Activated T-helper 17 cell treated with anti-CD3 and anti-CD28 coated beads, Interleukin-2, amount 50 U/mL, for 72 hours (primary cell): ENCODE results near the gene TMEM271. TPM values are rescaled to one million over a fixed set of nuclear protein-coding genes. Genes with fewer than 3 reads are reported as not detected.
"Not testable (repeated sequence)": the region's sequence is repeated elsewhere in the genome, so short reads cannot be mapped to it uniquely, and the experiment has no call there.

Experiments
- ATAC-seq: fragments of 150-1000 bp; cut with Tn5 transposase; replicated peaks from 2 replicates; pipeline ENCODE4 v1.10.0; 2021; ENCODE audit warnings: mild to moderate bottlenecking, moderate library complexity
- H3K27ac Mint-ChIP-seq: one replicate; pipeline ENCODE4 v1.8.0; 2022; ENCODE audit warnings: mixed read lengths
- H3K27me3 Mint-ChIP-seq: one replicate; pipeline ENCODE4 v1.8.0; 2022; ENCODE audit warnings: mixed read lengths
- H3K36me3 Mint-ChIP-seq: one replicate; pipeline ENCODE4 v1.8.0; 2022; ENCODE audit warnings: low read depth, mild to moderate bottlenecking, mixed read lengths
- H3K4me1 Mint-ChIP-seq: one replicate; pipeline ENCODE4 v1.8.0; 2022; ENCODE audit warnings: mixed read lengths
- H3K4me3 Mint-ChIP-seq: one replicate; pipeline ENCODE4 v1.8.0; 2022; ENCODE audit warnings: mild to moderate bottlenecking, mixed read lengths
- H3K9me3 Mint-ChIP-seq: one replicate; pipeline ENCODE4 v1.8.0; 2022; ENCODE audit warnings: mixed read lengths
- total RNA-seq, 2 donors: library from RNA; stranded (reverse); gene quantifications; one replicate each; pipeline ENCODE4 v1.2.3, GENCODE V29; 2022

The TMEM271 gene
- total RNA-seq, 2 donors from 2014 or later, result not detected

GRCh38 chr4:600850-601515 lies 24.9 kb upstream of the TMEM271 start:
- H3K27ac Mint-ChIP-seq, result no peak overlapping the region
- peaks cover 6% of the 10 kb centered on the region for H3K9me3 Mint-ChIP-seq

GRCh38 chr4:600166-600565 lies 24.1 kb upstream of the TMEM271 start:
- no peak overlapping the region for H3K4me3 Mint-ChIP-seq
- H3K36me3 Mint-ChIP-seq, result no peaks in the 10 kb centered on the region
- H3K27ac Mint-ChIP-seq, result no peak overlapping the region
- no peaks in the 10 kb centered on the region for H3K4me1 Mint-ChIP-seq
- no peak for ATAC-seq
- H3K27me3 Mint-ChIP-seq, result peaks cover 37% of the 10 kb centered on the region
- H3K9me3 Mint-ChIP-seq, result peaks cover 3% of the 10 kb centered on the region

More at GRCh38 chr4:600850-601515, 24.9 kb upstream of the TMEM271 start:
- no peaks in the 10 kb centered on the region for H3K36me3 Mint-ChIP-seq
- H3K27me3 Mint-ChIP-seq, result peaks cover 36% of the 10 kb centered on the region
- peak; percentile 74 for ATAC-seq
- H3K4me1 Mint-ChIP-seq, result no peaks in the 10 kb centered on the region
- H3K4me3 Mint-ChIP-seq, result no peak overlapping the region

- ATAC-seq, result no peak
- Mint-ChIP-seq H3K27me3 (peaks cover 44% of the 10 kb centered on the region), H3K27ac (no peak overlapping the region), H3K4me1 (no peaks in the 10 kb centered on the region), H3K4me3 (no peak overlapping the region), H3K9me3 (peaks cover 7% of the 10 kb centered on the region), H3K36me3 (no peaks in the 10 kb centered on the region)
These were observed 22.8 kb upstream of the TMEM271 start for GRCh38 chr4:598925-599324.

- Mint-ChIP-seq H3K9me3 (peaks cover 11% of the 10 kb centered on the region), H3K4me1 (no peaks in the 10 kb centered on the region), H3K27ac (no peak overlapping the region), H3K36me3 (no peaks in the 10 kb centered on the region), H3K27me3 (peaks cover 39% of the 10 kb centered on the region), H3K4me3 (no peak overlapping the region)
- ATAC-seq, result no peak
These were observed 16.9 kb upstream of the TMEM271 start for GRCh38 chr4:592825-593520.

- Mint-ChIP-seq H3K9me3 (peaks cover 11% of the 10 kb centered on the region), H3K27me3 (peaks cover 37% of the 10 kb centered on the region)
- H3K36me3 Mint-ChIP-seq, H3K4me1 Mint-ChIP-seq, ATAC-seq, H3K4me3 Mint-ChIP-seq, H3K27ac Mint-ChIP-seq: not testable (repeated sequence)
These were observed 16.1 kb upstream of the TMEM271 start for GRCh38 chr4:592178-592577.

- ATAC-seq, result no peak
These were observed 14.3 kb upstream of the TMEM271 start for GRCh38 chr4:590313-590841.

GRCh38 chr4:589219-589963 lies 13.3 kb upstream of the TMEM271 start:
- Mint-ChIP-seq H3K4me1 (no peaks in the 10 kb centered on the region), H3K27ac (no peak overlapping the region), H3K36me3 (no peaks in the 10 kb centered on the region), H3K9me3 (peaks cover 7% of the 10 kb centered on the region), H3K27me3 (peaks cover 28% of the 10 kb centered on the region), H3K4me3 (no peak overlapping the region)
- no peak for ATAC-seq

More at GRCh38 chr4:590313-590841, 14.3 kb upstream of the TMEM271 start:
- no peaks in the 10 kb centered on the region for H3K4me1 Mint-ChIP-seq
- peaks cover 36% of the 10 kb centered on the region for H3K27me3 Mint-ChIP-seq
- no peak overlapping the region for H3K4me3 Mint-ChIP-seq
- peaks cover 9% of the 10 kb centered on the region for H3K9me3 Mint-ChIP-seq
- H3K36me3 Mint-ChIP-seq, result no peaks in the 10 kb centered on the region
- no peak overlapping the region for H3K27ac Mint-ChIP-seq

GRCh38 chr4:588351-588849 lies 12.3 kb upstream of the TMEM271 start:
- Mint-ChIP-seq H3K4me3 (no peak overlapping the region), H3K27me3 (peaks cover 30% of the 10 kb centered on the region), H3K27ac (no peak overlapping the region), H3K9me3 (peaks cover 5% of the 10 kb centered on the region), H3K4me1 (no peaks in the 10 kb centered on the region), H3K36me3 (no peaks in the 10 kb centered on the region)
- ATAC-seq, result no peak

- ATAC-seq, result no peak
- no peaks in the 10 kb centered on the region for H3K36me3 Mint-ChIP-seq
- peaks cover 29% of the 10 kb centered on the region for H3K27me3 Mint-ChIP-seq
- H3K4me1 Mint-ChIP-seq, result no peaks in the 10 kb centered on the region
- H3K27ac Mint-ChIP-seq, result no peak overlapping the region
- H3K4me3 Mint-ChIP-seq, result no peak overlapping the region
- peaks cover 5% of the 10 kb centered on the region for H3K9me3 Mint-ChIP-seq
These were observed 11.7 kb upstream of the TMEM271 start for GRCh38 chr4:587671-588350.

- Mint-ChIP-seq H3K9me3 (peaks cover 3% of the 10 kb centered on the region), H3K27ac (no peak overlapping the region), H3K36me3 (no peaks in the 10 kb centered on the region), H3K27me3 (peaks cover 36% of the 10 kb centered on the region), H3K4me3 (no peak overlapping the region), H3K4me1 (no peaks in the 10 kb centered on the region)
- no peak for ATAC-seq
These were observed 7.7 kb upstream of the TMEM271 start for GRCh38 chr4:583820-584219.

- Mint-ChIP-seq H3K27me3 (peaks cover 51% of the 10 kb centered on the region), H3K4me1 (no peaks in the 10 kb centered on the region)
These were observed 5.8 kb upstream of the TMEM271 start for GRCh38 chr4:581753-582361.

GRCh38 chr4:581181-581580 lies 5.1 kb upstream of the TMEM271 start:
- Mint-ChIP-seq H3K4me3 (no peak overlapping the region), H3K27me3 (peaks cover 47% of the 10 kb centered on the region), H3K36me3 (no peaks in the 10 kb centered on the region), H3K4me1 (no peaks in the 10 kb centered on the region), H3K9me3 (no peaks in the 10 kb centered on the region), H3K27ac (no peak overlapping the region)
- ATAC-seq, result no peak

More at GRCh38 chr4:581753-582361, 5.8 kb upstream of the TMEM271 start:
- no peak overlapping the region for H3K4me3 Mint-ChIP-seq
- no peaks in the 10 kb centered on the region for H3K9me3 Mint-ChIP-seq
- H3K36me3 Mint-ChIP-seq, result no peaks in the 10 kb centered on the region
- no peak for ATAC-seq
- H3K27ac Mint-ChIP-seq, result no peak overlapping the region

- ATAC-seq, result no peak
- Mint-ChIP-seq H3K36me3 (no peaks in the 10 kb centered on the region), H3K27ac (no peak overlapping the region), H3K9me3 (no peaks in the 10 kb centered on the region), H3K4me1 (no peaks in the 10 kb centered on the region), H3K27me3 (peaks cover 38% of the 10 kb centered on the region), H3K4me3 (no peak overlapping the region)
These were observed 3.6 kb upstream of the TMEM271 start for GRCh38 chr4:579543-580175.
